Neural crest cell (in vitro differentiated cells): ENCODE measurements around the gene FBXO10. TPM values are rescaled to one million over a fixed set of nuclear protein-coding genes. Genes with fewer than 3 reads are reported as not detected.
A peak's percentile ranks its signal among the peaks of the same experiment; 100 is the strongest.

Experiments
- DNase-seq: peaks from one replicate; pipeline ENCODE4 v3.0.0; 2021; ENCODE audit warnings: low read depth, mixed read lengths, low spot score
- H3K27ac Mint-ChIP-seq: one replicate; pipeline ENCODE4 v1.8.0; 2021; ENCODE audit warnings: mild to moderate bottlenecking, mixed read lengths; ENCODE audit not compliant: unreplicated experiment
- H3K27me3 Mint-ChIP-seq: 2 replicates; pipeline ENCODE4 v1.8.0; 2021; ENCODE audit warnings: low read depth, mild to moderate bottlenecking, mixed read lengths
- H3K36me3 Mint-ChIP-seq: 2 replicates; pipeline ENCODE4 v1.8.0; 2021; ENCODE audit warnings: low read depth, mild to moderate bottlenecking, mixed read lengths
- H3K4me1 Mint-ChIP-seq: 2 replicates; pipeline ENCODE4 v1.8.0; 2021; ENCODE audit warnings: mixed read lengths
- H3K4me3 Mint-ChIP-seq: one replicate; pipeline ENCODE4 v1.8.0; 2021; ENCODE audit warnings: mild to moderate bottlenecking, mixed read lengths
- H3K9me3 Mint-ChIP-seq: 2 replicates; pipeline ENCODE4 v1.8.0; 2021; ENCODE audit warnings: mixed read lengths
- total RNA-seq: library from RNA; stranded (reverse); gene quantifications from 2 replicates; pipeline ENCODE4 v1.2.1, GENCODE V29; 2021
- TF ChIP-seq, protein P1 (sequence below): fragments of 200-600 bp; sonication (generic); conservative IDR thresholded peaks from 2 replicates; pipeline ENCODE4 v1.5.0; 2021; ENCODE audit warnings: antibody characterized with exemption, mild to moderate bottlenecking

FBXO10 gene
- total RNA-seq, 1 donor from 2014 or later: 25.6 TPM

DNA sequence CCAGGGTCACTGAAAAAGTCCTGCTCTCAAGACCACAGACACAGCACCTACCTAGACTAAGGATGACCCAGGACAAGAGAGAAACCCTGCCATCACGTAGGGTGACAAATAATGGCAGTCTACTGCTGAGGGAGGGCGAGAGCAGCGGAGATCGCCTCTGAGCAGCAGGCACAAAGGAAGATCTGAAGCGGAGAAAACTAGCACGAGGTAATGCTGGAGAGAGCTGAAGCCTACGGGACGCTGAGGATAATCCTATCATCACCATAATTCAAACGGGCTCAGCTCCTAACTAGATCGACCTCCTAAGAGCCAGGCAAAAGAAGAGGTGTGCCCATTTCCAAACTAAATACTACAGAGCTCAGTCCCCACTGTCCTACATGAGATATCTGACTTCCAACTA lies 41.3 kb downstream of the FBXO10 start:
- H3K36me3 Mint-ChIP-seq: peaks cover 5% of the 10 kb centered on the region
- H3K4me3 Mint-ChIP-seq: no peak overlapping the region
- TF ChIP-seq, protein P1, sequence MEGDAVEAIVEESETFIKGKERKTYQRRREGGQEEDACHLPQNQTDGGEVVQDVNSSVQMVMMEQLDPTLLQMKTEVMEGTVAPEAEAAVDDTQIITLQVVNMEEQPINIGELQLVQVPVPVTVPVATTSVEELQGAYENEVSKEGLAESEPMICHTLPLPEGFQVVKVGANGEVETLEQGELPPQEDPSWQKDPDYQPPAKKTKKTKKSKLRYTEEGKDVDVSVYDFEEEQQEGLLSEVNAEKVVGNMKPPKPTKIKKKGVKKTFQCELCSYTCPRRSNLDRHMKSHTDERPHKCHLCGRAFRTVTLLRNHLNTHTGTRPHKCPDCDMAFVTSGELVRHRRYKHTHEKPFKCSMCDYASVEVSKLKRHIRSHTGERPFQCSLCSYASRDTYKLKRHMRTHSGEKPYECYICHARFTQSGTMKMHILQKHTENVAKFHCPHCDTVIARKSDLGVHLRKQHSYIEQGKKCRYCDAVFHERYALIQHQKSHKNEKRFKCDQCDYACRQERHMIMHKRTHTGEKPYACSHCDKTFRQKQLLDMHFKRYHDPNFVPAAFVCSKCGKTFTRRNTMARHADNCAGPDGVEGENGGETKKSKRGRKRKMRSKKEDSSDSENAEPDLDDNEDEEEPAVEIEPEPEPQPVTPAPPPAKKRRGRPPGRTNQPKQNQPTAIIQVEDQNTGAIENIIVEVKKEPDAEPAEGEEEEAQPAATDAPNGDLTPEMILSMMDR: no peak
- H3K27ac Mint-ChIP-seq: peak overlapping the region; percentile 60
- H3K9me3 Mint-ChIP-seq: no peaks in the 10 kb centered on the region
- no peaks in the 10 kb centered on the region for H3K27me3 Mint-ChIP-seq
- DNase-seq: no peak
- no peaks in the 10 kb centered on the region for H3K4me1 Mint-ChIP-seq

DNA sequence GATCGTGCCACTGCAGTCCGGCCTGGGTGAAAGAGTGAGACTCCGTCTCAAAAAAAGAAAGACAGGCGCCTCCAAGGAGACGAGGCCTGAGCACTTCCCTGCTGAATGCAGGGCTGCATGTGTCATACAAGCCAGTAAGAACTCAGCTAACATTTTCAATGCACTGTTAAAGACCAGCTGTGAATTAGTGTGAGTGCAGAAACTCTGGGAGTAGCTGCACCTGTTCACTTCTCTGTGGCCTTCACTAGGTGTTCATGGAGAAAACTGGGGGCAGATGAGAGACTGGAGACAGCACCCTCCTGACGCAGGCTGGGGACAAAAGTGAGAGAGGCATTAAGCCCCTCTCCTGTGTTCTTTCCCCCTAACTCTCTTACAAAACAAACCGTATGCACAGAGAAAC lies 41.8 kb downstream of the FBXO10 start:
- Mint-ChIP-seq H3K4me3 (no peak overlapping the region), H3K9me3 (no peaks in the 10 kb centered on the region), H3K27me3 (no peaks in the 10 kb centered on the region), H3K27ac (peak overlapping the region; percentile 22), H3K4me1 (no peaks in the 10 kb centered on the region), H3K36me3 (peaks cover 5% of the 10 kb centered on the region)
- TF ChIP-seq, protein P1: no peak
- DNase-seq: no peak

DNA sequence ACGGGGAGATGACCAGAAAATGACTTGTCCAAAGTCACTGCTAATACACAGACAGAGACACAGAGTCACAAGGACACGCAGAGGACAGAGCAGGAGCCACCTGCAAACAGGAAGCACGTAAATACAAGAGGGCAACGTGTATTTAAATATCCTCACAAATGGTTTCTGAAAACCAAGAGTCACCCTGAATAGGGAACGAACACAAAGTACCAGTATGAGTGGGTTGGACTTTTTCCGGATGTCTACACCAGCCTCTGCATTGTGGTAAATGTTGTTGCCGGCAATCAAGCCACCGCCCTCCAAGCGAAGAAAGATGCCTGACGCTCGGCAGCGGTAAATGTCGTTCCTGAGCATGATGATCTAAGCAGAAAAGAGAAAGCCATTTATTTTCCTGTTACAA lies 44.5 kb downstream of the FBXO10 start:
- TF ChIP-seq, protein P1: no peak
- peaks cover 14% of the 10 kb centered on the region for H3K36me3 Mint-ChIP-seq
- no peak overlapping the region for H3K4me3 Mint-ChIP-seq
- peaks cover 9% of the 10 kb centered on the region for H3K4me1 Mint-ChIP-seq
- no peaks in the 10 kb centered on the region for H3K9me3 Mint-ChIP-seq
- no peaks in the 10 kb centered on the region for H3K27me3 Mint-ChIP-seq
- DNase-seq: no peak
- H3K27ac Mint-ChIP-seq: no peak overlapping the region

DNA sequence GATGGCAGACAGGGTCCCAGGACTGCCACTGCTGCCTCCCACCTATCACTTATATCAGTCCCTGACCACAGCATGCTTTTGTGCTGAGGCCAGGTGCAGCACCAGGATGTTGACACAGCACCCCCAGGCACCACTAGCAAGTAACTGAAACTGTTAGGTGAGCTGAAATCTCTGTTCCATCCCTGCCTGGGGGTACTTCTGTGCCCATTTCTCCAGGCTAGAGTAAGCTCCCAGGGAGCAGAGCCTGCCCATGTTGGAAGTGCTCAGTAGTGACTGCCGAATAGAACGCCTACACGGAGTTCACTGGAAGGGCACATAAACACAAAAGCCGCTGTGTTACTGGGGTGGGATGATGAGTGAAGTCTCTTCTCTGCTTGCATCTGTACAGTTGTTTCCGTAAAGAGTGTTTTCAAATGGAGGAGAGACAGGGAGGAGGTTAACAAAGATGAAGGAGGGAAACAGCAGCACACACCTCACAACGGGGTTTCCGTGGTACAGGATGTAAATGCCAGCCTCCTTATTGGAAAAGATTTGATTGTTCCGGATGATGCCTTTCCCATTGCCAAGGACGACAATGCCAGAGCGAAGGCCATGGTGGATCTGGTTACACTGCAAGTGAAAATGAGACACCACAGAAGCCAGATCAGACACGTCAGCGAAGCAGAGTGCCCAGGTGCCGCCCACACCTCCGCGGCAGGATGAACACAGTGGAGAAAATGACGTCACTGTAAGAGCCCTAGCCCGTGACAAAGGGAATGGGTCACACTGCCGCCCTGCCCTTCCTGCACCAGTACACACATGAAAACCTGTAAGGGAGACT lies 47.3 kb downstream of the FBXO10 start:
- TF ChIP-seq, protein P1: no peak
- DNase-seq: no peak
- Mint-ChIP-seq H3K27ac (peak overlapping the region; percentile 59), H3K27me3 (no peaks in the 10 kb centered on the region), H3K4me1 (peaks cover 9% of the 10 kb centered on the region), H3K9me3 (no peaks in the 10 kb centered on the region), H3K4me3 (no peak overlapping the region), H3K36me3 (peaks cover 31% of the 10 kb centered on the region)

DNA sequence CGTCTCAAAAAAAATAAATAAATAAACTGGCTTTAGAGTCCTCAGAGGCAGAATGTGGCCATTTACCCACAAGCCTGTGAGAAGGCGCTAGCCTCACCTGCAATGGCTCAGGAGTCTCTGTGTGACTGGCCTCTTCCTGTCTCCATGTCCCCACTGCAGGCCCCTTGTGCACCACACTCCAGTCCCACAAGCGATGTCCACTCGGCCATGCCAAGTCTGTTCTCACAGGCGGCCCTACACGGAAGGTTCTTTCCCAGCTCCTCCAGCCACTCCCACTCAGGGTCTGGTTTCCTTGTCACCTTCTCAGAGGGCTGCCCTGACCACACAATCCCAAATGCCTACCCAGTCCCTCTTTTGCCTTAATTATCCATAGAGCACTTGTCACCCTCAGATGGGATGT lies 52.3 kb downstream of the FBXO10 start:
- Mint-ChIP-seq H3K4me3 (no peak overlapping the region), H3K36me3 (peaks cover 39% of the 10 kb centered on the region), H3K27me3 (no peaks in the 10 kb centered on the region), H3K4me1 (peaks cover 26% of the 10 kb centered on the region), H3K27ac (no peak overlapping the region), H3K9me3 (no peaks in the 10 kb centered on the region)
- no peak for DNase-seq
- TF ChIP-seq, protein P1: no peak
